Measurements from ENCODE around the gene UGT1A1.

UGT1A1 gene

DNA sequence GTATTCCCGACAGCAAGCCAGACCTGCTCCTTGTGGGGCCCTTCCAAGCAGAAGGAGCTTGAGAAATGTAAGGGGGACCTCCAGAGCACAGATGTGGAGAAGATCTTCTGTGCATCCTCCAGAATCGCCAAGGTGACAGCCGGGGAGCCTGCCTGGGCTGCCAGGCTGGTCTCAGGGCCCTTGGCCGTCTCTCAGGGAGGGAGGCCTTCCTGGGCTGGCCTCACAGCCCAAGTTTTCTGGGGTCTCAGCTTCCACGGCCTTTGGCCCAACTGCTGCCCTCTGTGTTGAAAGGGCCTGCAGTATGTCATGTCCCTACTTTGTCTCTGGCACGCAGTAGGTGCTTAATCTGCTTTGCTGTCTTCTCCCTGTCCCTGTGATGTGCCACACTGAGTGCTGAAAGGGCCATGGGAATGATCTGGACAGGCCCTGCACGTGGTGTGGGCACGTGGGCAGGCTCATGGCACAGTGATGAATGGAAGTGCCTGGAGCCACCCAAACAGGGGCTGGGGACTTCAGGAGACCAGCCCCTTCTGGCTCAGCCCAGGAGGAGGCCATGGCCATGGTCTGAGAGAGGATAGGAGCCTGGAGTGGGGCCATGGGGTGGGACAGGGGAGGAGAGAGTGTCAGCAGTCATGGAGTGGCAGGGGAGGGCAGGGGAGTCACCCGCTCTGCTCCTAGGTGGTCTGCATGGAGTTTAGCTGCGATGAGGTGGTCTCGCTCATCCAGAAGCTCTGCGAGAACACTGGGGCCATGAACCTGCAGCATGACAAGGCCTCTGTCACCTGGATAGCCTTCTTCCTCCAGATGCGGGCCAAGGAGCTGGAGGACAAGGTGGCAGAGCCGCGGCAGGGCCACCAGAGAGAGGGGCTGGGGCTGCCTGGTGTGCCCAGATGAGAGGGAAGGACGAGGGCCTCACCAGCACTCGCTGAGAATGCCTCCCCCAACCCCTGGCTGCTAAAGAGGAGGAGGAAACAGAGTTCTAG is 58.9 kb downstream of the UGT1A1 start:
- DNase-seq = no peak

GRCh38 chr2:233819884-233820773 is 60.1 kb downstream of the UGT1A1 start:
- no peak for DNase-seq

DNA sequence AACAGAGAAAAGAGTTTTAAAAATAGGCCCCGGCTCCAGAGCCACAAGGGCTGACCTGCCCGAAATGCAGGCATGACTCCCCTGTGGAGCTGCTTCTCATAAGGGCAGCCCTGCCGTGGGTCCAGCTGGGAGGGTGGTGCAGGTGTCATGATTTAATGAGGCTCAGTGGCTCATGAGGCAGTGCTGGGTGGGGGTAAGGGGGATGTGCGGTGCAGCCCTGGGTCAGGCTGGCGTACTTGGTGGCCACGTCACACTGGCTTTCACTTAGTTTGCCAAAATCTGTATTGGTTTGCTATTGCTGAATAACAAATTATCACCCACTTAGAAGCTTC is 60.7 kb downstream of the UGT1A1 start:
- no peak for DNase-seq

DNA sequence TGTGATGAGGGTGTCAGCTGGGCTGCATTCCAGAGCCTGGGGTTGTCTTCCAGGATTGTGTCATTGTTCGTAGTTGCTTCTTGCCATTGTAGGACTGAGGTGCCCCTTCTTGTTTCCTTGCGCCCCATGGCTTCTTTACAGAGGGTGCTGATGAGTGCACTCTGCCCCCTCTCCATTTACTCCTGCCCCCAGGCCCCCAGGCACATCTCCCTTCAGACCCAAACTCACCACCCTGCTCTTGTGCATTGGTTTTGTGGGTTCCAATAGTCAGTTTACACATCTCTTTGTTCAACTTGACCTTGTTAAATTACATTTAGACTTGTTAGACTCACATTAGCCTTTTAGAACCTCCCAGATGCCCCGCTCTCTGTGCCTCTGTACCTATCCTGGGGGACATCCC is 61.1 kb downstream of the UGT1A1 start:
- no peak for DNase-seq

DNA sequence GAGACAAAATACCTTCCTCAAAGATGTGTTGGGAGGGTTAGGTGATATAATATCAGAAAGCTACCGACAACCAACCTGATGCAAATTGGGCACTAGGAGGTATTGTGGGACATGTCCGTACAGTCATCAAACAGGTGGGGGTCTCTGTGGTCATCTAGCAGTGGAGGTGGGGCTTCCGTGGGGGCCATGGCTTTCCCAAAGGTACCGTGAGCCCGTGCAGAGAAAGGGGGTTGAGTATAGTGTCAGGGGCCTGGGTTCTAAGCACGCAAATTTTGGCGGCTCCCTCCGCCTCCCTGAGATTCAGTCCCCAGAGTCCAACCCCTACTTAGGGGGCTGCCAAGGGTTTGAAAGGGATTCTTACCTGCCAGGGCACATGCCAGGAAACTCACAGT is 61.6 kb downstream of the UGT1A1 start:
- no peak for DNase-seq

- DNase-seq = no peak
Measured at GRCh38 chr2:233822101-233822771, 62.2 kb downstream of the UGT1A1 start.

Measured in activated gamma-delta T cell treated with Interleukin-2 at 50 U/mL for 16 hours (primary cell).